CD1c-positive myeloid dendritic cell (primary cell): Measurements from ENCODE around the gene IQSEC3.

Source experiments
- DNase-seq: peaks from one replicate; pipeline ENCODE4 v3.0.0-alpha.2; 2016; ENCODE audit errors: extremely low spot score

Gene IQSEC3

DNA sequence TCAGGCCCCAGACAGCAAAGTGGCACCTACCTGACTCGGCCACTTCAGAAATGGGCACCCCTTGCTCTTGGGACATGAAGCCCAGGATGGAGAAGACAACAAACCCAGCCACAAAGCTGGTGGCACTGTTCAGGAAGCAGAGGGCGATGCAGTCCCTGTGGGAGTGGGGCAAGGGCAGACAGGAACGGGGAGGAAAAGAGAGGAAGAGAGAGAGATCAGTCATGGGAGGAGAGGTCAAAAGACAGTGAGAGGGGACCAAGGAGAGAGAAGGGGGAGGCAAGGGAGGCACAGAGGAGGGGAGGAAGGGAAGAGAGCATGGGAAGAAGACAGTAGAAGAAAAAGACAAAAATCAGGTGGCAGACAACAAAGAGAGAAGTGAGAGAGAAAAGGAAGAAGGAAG, 130.8 kb downstream of the IQSEC3 start:
- DNase-seq: no peak

DNA sequence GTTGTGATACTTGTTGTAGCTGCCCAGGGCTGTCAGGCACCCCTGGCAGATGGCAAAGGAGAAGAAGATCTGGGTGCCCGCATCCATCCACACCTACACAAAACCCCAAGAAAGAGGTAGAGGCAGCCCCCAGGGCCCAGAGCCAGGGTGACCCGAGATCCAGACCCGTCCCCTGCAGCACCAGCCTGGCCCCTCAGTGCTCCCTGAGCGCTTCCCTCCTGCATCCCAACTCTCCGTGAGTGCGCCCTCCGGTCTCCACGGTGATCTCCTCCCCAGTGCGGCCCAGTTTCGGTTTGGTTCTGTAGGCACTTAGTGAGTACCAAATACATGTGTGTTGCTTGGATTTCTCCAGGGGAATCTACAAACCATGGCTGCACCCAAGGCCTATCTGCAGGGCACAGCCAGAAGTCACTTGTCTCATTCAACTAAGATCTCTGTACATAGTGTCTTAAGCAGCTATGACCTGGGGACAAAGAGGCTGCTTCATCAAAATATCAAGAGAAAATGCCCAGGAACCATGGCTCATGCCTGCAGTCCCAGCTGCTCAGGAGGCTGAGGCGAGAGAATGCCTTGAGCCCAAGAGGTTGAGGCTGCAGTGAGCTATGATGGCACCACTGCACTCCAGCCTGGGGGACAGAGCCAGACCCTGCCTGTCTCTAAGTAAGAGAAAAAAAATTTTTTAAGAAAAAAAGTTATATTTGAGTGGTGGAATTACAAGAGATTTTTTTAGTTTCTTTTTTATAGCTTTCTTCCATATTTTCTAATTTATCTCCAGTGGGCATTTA, 131.5 kb downstream of the IQSEC3 start:
- no peak for DNase-seq

DNA sequence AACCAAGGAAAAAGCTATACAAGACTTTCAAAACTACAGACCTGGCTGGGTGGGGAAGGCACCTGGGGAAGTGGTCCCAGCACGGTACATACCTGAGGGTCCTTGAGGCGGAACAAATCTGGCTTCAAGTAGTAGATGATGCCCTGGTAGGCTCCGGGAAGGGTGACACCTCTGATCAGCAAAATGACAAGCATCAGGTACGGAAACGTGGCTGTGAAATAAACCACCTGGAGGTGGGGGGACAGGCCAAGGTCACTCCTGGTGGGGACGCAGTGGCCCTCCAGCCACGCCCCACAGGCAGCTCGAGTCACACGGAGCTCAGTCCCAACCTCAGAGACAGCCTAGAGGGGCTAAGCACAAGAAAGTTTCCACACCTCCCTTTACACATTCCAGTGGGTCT, 132.1 kb downstream of the IQSEC3 start:
- no peak for DNase-seq

DNA sequence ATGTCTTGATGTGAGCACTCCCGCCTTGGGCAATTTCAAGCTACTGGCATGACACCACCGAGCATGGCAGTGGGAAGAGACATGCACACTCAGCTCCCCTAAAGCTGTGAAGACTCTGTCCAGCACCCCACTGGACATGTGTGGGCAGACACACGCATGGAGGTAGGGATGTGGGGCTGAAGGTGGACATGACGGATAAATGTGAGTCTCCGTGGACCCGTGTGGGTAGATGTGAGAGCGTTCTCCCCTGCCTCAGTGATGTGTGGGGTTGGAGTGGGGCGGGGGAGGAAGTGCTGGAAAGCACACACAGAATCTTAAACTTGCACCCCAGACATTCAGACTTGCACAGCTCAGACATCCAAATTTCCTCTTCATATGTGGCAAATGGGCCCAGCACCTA, 134.8 kb downstream of the IQSEC3 start:
- DNase-seq: no peak

DNA sequence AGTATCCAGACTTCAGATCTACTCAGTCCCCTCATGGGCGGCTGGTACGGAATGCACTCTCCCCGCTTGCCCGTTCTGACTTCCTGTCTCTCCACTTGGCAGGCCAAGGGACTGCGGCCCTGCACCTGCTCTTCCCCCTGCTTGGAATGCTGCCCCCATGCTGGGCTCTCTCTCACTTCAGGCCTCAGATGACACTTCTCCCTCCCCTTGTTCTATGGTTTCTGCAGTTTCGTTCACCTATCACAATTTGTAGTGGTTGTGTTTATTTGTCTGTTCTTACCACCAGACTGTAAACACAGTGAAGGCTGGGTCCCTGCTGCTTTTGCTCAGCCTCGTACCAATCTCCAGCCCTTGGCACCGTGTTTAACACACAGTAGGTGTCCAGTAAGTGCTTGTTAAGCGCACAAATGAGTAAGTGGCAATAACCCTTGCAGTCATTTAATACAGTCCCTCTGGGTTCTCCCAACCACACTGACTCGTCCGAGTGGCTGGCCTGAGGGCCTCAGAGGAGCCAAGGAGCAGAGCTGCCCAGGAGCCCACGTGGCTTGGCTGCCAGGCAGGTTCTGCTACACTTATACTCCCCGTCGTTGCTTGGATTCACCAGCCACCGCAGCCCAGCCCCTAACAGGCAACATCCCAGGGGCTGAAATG, 135.6 kb downstream of the IQSEC3 start:
- no peak for DNase-seq

DNA sequence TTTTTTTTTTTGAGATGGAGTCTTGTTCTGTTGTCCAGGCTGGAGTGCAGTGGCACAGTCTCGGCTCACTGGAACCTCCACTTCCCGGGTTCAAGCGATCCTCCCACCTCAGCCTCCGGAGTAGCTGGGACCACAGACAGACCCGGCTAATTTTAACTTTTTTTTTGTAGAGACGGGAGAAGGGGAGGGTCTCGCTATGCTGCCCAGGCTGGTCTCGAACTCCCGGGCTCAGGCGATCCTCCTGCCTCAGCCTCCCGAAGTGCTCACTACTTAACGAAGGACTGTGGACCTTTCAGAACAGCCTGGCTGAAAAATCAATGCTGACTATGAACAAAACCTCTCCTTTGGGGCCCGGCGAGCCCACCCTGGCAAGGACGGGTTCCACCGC, 136.5 kb downstream of the IQSEC3 start:
- DNase-seq: no peak

DNA sequence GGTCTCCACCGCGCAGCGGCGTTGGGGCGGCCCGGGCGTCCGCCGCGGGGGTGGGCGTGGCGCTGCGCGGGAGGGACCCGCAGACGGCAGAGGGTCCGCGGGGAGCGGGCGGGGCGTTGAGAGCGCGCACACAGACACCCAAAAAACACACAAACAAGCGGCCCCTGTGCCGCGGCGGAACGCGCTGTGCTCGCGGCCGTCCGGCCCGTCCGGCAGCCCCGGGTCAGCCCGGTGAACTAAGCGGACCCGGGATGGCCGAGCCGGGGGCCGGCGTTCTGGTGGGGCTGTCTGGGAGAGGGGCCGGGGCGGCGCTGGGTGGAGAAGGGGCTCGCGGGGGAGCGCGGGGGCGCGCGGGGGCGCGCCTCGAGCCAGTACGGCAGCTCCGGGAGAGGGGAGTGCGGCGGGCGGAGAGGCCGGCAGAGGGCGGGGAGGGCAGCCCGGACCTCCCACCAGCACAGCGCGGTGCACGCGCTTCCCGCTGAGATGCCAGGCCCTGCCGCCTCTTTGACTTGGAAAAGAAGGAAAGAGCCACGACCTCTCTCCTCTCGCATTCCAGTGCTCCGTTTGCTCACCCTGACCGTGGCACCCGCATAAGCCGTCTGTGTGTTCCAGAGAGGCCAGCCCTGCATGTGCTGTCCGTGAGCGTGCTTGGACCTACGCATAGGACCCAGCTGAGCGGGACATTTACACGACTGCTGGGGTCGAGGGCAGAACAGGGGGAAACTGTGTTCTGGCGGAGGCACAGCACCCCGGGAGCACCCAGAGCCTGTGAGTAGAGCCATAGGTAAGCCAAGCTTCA, 137.1 kb downstream of the IQSEC3 start:
- DNase-seq: no peak

DNA sequence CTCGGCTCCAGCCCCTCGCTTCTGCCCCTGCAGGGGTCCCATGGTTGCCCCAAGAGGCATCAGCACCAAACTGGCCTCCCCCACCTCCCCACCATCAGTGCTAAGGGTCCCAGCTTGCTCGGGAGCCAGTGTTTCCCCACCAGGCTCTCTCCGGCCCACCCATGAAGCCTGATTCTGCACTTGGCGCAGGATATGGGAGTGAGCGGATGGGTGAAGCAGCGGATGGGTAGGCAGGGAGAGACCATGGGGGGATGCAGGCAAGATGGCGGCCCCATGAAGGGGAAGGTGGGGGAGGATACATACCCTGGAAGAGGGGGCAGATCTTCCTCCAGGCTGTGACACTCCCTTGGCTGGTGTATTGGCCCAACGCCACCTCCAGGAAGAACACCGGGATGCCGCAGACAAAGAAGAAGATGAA, 137.7 kb downstream of the IQSEC3 start:
- no peak for DNase-seq

DNA sequence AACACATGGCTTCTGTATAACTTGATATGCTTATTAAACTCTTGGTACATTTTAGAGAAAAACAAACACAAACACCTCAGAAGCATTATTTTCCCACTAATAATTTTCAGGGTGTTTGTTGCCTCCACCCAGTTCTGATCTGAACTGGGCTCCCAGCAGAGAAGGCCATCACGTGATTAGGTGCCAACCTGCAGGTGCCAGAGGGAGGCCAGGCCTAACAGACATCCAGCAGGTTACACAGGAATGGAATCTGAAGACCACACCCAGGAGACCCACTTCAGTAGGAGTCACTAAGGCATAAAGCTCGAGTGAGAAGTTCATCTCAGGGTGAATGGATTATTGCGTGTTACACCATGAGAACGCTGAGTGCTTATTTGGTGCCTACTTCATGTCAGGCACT, 138.5 kb downstream of the IQSEC3 start:
- no peak for DNase-seq

DNA sequence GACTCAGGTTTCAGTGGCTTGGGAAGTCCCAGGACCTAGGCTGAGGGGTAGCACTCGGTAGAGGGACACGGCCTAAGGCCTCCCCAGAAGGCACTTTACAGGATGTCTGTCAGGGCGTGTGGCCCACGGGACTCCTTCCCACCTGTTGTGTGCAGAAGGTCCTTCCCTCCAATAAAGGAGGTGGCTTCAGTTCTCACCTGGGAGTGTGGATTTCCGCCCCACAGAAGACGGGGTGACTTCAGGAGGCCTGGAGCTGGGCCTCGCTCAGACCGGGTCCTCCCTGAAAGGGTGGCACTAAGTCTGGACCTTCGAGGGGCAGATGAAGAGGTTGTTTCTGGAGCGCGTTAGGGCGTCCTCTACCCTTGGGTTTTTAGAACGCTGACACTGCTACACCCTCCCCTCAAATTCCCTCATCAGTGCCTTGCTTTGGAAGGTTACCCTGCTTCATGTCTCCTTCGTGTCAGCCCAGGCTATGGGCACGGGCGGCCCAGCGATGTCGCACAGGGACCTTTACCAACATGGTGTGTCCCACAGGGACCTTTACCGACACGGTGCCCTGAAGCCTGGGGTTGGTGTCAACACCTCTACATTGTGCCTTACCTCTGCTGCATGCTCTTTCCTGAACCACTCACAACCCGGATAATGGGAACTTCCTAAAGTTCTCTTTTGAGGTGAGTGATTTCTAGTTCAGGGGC, 140.3 kb downstream of the IQSEC3 start:
- no peak for DNase-seq

DNA sequence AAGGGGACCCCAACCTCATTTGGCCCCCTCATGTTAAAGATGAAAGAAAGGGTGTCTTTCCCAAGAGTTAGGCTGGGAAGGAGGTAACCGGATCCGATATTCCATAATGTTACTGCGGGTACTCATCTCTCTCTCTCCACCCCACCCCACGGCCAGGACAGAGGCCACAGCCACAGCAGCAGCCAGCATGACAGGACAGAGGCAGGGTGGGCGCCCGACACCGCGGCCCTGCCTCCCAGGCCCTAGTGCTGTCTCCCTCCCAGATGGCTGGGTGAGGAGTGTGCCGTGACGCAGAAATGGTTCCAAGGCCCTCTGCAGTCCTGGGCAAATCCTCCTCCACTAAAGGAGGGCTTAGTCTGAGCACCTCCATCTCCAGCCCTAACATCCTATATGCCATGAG, 141.2 kb downstream of the IQSEC3 start:
- DNase-seq: no peak

DNA sequence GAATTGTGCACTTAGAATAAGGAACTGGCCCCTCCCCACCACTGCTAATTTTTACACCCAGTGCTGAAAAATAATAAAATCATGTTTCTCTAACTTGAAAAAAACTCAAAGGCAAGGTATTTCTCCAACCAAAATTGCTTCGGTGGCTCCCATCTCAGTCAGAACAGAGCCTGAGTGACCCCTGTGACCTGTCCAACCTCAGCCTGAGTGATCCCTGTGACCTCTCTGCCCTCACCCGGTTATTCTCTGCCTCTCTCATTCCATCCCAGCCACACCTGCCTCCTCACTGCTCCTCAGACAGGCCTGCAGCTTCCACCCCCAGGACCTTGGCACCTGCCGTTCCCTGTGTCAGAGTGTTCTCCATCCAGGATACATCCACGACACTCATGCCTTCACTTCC, 142.2 kb downstream of the IQSEC3 start:
- no peak for DNase-seq

DNA sequence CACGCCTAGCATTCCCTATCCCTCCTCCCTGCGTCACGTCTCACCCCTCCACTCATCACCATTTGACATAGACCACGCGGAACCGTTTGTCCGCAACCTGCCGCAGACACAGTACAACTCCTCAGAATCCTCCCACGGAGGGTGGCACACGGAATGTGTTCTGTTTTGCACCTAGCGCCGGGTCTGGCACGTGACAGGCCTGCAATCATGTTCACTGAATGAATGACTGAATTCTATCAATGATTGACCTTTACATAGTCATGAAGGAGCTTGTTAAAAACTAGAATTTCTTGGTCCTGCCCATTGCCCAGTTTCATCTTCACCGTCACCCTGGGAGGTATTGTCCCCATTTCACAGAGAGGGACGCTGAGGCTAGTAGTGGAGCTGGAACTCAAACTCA, 142.7 kb downstream of the IQSEC3 start:
- DNase-seq: no peak

DNA sequence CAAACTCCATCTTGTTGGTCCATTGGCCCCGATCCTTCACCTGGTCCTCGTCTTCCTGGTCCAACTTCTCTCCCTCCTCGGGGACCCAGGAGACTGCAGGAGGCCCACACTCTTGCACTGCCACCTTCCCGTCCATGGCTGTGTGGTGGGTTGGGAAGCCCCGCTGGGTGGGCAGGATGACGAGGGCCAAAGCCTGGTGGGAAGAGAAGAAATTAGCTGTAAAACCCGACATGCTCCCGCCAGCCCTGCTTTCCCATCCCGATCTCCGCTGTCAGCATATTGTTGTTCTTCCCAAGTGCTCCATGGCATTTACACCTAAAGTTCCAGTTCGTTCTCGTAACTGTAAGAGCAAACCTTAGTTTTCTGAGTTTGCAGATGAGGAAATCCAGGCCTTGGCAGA, 143.3 kb downstream of the IQSEC3 start:
- DNase-seq: no peak

DNA sequence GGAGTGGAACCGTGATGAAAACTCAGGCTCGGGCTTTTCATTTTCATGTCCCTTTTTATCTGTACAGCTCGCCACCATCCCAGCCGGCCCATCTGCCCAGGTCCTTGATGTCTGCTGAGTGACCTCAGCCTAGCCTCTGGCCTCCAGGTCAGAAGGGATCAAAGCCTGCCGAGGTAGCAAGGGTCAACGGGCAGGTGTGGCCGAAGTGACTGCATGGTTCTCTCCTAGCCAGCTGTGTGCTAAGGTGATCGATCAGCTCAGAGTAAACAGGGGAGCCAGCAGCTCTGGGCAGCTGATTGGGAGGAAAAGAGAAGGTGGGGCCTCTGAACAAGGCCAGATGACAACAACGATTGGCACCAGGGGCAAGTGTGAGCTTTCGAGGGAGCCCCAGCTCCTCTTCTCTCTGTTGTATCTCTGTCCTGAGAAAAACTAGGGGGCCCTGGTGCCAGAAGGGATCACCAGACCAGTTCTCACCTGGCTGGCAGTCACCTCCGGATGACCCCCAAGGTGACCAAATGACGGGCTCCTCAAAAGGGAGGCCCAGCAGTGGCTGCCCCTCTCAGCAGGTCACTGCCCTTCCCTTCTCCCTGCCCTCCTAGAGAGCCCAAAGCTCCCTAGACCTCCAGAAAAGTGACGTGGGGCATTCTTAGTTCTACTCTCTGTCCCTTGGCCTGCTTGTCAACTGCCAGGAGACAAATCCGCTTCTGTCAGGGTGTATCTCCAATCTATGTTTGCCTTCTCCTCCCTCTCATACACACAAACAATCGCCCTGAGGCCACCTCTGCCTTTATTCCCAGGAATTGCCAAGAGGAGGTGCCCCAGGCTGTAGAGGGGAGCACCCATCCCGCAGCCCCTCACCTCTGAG, 143.9 kb downstream of the IQSEC3 start:
- no peak for DNase-seq

DNA sequence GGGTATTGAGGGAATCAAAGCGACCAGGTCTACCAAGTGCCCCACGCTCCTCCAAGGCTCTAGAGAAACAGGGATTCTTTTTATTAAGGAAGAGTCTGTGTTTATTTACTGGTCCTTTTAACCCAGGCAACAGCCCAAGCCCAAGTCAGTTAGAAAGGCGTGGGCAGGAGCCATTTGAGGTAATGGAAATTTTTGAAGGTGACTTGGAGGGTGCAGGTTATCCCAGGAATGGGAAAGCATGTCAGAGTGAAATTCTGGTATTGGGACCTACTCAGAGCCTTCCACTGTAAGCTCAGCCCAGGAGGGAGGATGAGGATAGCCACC, 144.5 kb downstream of the IQSEC3 start:
- DNase-seq: no peak

DNA sequence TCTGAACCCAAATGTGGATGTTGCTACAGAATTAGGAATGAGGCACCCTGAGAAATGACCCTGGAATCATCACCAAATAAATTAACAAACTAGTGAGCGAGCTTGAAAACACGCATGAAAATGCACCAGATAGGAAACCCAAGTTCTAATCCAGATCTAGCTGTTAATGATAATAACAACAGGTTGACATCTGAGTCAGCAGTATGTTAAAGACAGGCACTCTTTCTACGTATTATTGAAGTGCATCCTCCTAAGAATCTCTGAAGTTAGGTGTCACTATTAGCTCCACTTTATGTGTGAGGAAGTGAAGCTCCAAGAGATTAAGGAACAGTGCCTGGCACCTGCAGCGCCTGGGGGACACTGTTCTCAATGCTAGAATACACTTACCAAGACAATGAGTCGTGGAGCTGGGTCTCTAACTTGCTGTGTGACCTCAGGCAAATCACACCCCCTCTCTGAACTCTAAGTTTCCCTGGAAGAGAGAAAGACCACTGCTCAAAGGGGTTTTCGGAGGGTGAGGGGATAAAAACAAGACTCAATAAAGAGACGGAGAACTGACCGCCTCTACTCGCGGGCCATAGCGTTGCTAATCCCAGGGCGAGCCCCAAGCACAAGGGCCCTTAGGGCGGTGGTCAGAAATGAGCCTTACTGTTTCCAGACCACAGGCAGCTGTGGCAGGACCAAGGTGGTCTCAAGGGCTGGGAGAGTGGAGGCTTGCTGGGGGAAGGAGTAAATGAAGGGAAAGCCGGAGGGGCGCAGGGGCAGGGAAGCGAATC, 145.3 kb downstream of the IQSEC3 start:
- DNase-seq: peak; percentile 31

DNA sequence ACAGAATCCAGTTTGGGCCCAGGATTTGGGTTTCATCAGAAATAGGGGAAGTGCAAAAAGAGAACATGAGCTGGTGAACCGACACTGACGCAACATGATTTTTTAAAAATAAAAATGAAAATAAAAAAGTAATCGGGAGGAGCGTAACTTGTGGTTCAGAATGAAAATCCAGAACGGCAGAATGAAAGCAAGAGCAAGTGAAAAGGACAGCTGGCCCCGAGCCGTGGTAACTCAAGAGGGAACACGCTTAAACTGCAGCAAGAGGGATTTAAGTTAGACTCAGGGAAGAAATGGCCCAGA, 145.8 kb downstream of the IQSEC3 start:
- peak; percentile 73 for DNase-seq

DNA sequence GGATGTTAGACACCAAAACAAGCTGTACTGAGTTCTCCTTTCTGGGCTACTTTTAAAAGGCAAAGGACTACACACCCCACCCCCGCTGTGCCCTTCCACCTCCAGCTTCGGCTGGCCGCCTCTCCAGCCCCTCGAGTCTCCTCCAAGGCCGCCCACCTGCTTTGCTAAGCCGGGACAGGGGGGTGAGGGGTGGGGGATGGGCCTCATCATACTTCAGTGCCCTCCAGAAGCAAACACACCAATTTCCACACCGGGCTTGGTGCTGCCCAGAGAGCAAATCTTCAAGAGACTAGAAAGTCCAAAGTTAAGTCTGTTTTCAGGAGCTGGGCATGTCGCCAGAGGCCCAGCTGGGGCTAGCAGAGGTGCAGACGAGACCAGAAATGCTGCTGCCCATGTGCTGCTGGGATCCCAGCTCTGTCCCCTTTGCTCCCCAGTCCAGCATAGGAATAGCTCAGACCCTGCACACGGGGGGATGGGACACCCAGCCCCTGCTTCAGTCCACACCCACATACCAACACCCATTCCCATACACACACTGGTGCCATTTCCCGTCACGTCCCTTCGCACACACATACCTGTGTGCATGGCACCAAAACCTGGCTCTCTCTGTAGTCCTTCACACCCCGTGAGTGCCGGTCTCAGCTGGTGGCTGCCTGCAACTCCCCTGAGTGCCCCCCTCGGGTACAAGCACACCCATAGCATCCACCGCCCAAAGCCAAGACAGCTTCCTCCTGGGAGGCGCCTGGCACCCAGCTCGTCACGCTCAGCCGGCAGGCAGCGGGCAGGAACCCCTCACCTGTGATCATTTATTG, 146.4 kb downstream of the IQSEC3 start:
- DNase-seq: peak; percentile 65

DNA sequence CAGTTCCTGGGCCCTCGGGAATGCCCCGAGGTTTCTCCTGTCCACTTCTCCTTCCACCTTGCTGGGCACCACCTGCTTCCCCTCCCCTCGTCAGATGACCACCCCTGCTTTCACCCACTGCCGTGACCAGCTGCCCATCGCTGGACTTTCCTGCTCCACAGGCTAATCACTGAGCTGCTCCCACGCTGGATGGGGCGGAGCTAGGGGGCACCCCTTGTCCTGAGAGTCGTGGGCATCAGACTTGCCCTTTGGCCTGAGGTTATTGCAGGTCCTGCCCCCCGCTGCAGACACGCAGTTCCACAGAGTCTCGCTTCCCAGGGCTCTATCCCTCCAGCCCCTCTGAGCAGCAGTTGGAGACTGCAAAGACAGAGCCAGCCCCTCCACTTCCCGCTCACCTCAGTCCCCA, 147.0 kb downstream of the IQSEC3 start:
- peak; percentile 26 for DNase-seq
